Astrocyte (in vitro differentiated cells and primary cell): ENCODE measurements around the gene HINT1. TPM values are rescaled to one million over a fixed set of nuclear protein-coding genes. Genes with fewer than 3 reads are reported as not detected.

Source experiments
- DNase-seq: peaks from one replicate; pipeline ENCODE4 v3.0.0-alpha.2; 2010; ENCODE audit warnings: low read depth
- FAIRE-seq: peaks from 2 replicates; lab custom pipeline; 2011; peaks lifted over from hg19 to GRCh38; lab: Jason Lieb, UNC
- H2AFZ ChIP-seq: 2 replicates; pipeline ENCODE4 v1.6.0; 2012; ENCODE audit warnings: low read depth, low read length, inconsistent platforms
- H3K27ac ChIP-seq: 2 replicates; pipeline ENCODE4 v1.5.1; 2011; ENCODE audit warnings: low read depth, low read length, inconsistent platforms
- H3K27me3 ChIP-seq: 2 replicates; pipeline ENCODE4 v1.6.0; 2011; ENCODE audit warnings: low read length, inconsistent platforms; ENCODE audit not compliant: insufficient read depth
- H3K36me3 ChIP-seq: 2 replicates; pipeline ENCODE4 v1.5.1; 2011; ENCODE audit warnings: low read length, inconsistent platforms; ENCODE audit not compliant: insufficient read depth
- H3K4me1 ChIP-seq: 2 replicates; pipeline ENCODE4 v1.5.1; 2011; ENCODE audit warnings: low read length, inconsistent platforms; ENCODE audit not compliant: insufficient read depth
- H3K4me2 ChIP-seq: 2 replicates; pipeline ENCODE4 v1.6.0; 2012; ENCODE audit warnings: low read length, inconsistent platforms
- H3K4me3 ChIP-seq: 2 replicates; pipeline ENCODE4 v1.5.1; 2011; ENCODE audit warnings: low read depth, mild to moderate bottlenecking, low read length, inconsistent platforms; ENCODE audit not compliant: insufficient read depth
- H3K79me2 ChIP-seq: 2 replicates; pipeline ENCODE4 v1.6.0; 2012; ENCODE audit warnings: mild to moderate bottlenecking, low read length, inconsistent platforms; ENCODE audit not compliant: insufficient read depth
- H3K9ac ChIP-seq: 2 replicates; pipeline ENCODE4 v1.6.0; 2012; ENCODE audit warnings: mild to moderate bottlenecking, low read length, inconsistent platforms
- H3K9me3 ChIP-seq: 2 replicates; pipeline ENCODE4 v1.5.1; 2012; ENCODE audit warnings: low read depth, mild to moderate bottlenecking, low read length, inconsistent platforms; ENCODE audit not compliant: insufficient read depth
- H4K20me1 ChIP-seq: 2 replicates; pipeline ENCODE4 v1.6.0; 2012; ENCODE audit warnings: low read length, inconsistent platforms; ENCODE audit not compliant: insufficient read depth
- H3K27ac Mint-ChIP-seq: one replicate; pipeline ENCODE4 v1.8.0; 2021; ENCODE audit warnings: mild to moderate bottlenecking, mixed read lengths; ENCODE audit not compliant: unreplicated experiment
- H3K27me3 Mint-ChIP-seq: one replicate; pipeline ENCODE4 v1.8.0; 2021; ENCODE audit warnings: low read depth, mixed read lengths; ENCODE audit not compliant: unreplicated experiment
- H3K36me3 Mint-ChIP-seq: one replicate; pipeline ENCODE4 v1.8.0; 2021; ENCODE audit warnings: low read depth, mixed read lengths; ENCODE audit not compliant: unreplicated experiment
- H3K4me1 Mint-ChIP-seq: one replicate; pipeline ENCODE4 v1.8.0; 2021; ENCODE audit warnings: low read depth, mixed read lengths; ENCODE audit not compliant: unreplicated experiment
- H3K4me3 Mint-ChIP-seq: one replicate; pipeline ENCODE4 v1.8.0; 2021; ENCODE audit warnings: mild to moderate bottlenecking, moderate library complexity, mixed read lengths; ENCODE audit not compliant: unreplicated experiment
- H3K9me3 Mint-ChIP-seq: one replicate; pipeline ENCODE4 v1.8.0; 2021; ENCODE audit warnings: mild to moderate bottlenecking, mixed read lengths; ENCODE audit not compliant: unreplicated experiment
- EZH2 ChIP-seq: IDR thresholded peaks from 2 replicates; pipeline ENCODE4 v1.6.1; 2012; ENCODE audit warnings: mild to moderate bottlenecking, low read length, inconsistent platforms; ENCODE audit not compliant: insufficient read depth
- total RNA-seq: library from RNA; stranded (reverse); gene quantifications from 2 replicates; pipeline ENCODE4 v1.2.1, GENCODE V29; 2021
- TF ChIP-seq, protein P1 (sequence below): IDR thresholded peaks from 2 replicates; pipeline ENCODE4 v1.5.1; 2011; ENCODE audit warnings: low read depth, mild to moderate bottlenecking, inconsistent platforms, low read length, moderate library complexity; ENCODE audit not compliant: insufficient read depth

The HINT1 gene
- total RNA-seq, 1 donor from 2014 or later: 243 TPM

DNA sequence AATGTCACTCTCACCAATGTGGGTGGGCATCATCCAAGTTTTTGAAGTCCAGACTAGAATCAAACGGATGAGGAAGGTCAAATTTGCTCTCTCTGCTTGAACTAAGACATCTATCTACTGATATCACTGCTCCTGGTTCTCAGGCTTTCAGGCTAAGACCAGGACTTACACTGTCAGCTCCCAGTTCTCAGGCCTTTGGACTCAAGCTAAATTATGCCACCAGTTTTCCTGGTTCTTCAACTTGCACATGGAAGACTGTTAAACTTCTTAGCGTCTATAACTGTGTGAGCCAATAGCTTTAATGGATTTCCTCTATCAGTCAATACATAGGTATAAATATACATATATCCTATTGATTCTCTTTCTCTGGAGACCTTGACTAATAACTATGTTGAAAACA is 41.0 kb upstream of the HINT1 start:
- TF ChIP-seq, protein P1, sequence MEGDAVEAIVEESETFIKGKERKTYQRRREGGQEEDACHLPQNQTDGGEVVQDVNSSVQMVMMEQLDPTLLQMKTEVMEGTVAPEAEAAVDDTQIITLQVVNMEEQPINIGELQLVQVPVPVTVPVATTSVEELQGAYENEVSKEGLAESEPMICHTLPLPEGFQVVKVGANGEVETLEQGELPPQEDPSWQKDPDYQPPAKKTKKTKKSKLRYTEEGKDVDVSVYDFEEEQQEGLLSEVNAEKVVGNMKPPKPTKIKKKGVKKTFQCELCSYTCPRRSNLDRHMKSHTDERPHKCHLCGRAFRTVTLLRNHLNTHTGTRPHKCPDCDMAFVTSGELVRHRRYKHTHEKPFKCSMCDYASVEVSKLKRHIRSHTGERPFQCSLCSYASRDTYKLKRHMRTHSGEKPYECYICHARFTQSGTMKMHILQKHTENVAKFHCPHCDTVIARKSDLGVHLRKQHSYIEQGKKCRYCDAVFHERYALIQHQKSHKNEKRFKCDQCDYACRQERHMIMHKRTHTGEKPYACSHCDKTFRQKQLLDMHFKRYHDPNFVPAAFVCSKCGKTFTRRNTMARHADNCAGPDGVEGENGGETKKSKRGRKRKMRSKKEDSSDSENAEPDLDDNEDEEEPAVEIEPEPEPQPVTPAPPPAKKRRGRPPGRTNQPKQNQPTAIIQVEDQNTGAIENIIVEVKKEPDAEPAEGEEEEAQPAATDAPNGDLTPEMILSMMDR: no peak
- no peak for TF ChIP-seq EZH2
- FAIRE-seq: no peak

DNA sequence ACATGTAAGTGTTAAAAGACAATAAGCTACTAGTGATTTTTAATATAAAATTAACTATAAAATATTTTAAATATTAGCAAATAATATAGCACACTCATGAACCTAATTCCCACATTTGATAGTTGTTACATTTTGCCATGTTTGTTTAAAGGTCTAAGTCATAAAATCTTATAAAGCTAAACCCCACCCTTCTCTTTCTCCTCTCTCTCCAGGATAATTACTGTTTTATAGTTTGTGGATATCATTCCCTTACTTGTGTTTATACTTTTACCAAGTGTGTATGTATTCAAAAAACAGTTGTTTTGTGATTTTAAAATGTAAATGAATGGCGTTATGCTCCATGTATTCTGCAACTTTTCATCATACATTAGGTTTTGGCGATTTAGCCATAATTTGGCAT is 39.9 kb upstream of the HINT1 start:
- Histone ChIP-seq H4K20me1 (no peaks in the 10 kb centered on the region), H2AFZ (no peak overlapping the region), H3K79me2 (no peaks in the 10 kb centered on the region), H3K27me3 (no peaks in the 10 kb centered on the region), H3K9ac (no peak overlapping the region), H3K4me3 (no peak overlapping the region), H3K27ac (no peak overlapping the region), H3K4me2 (no peak overlapping the region), H3K9me3 (no peaks in the 10 kb centered on the region), H3K4me1 (no peaks in the 10 kb centered on the region), H3K36me3 (no peaks in the 10 kb centered on the region)
- H3K36me3 Mint-ChIP-seq: no peaks in the 10 kb centered on the region
- no peak overlapping the region for H3K27ac Mint-ChIP-seq
- peaks cover 3% of the 10 kb centered on the region for H3K27me3 Mint-ChIP-seq
- FAIRE-seq (no peak), DNase-seq (no peak)
- TF ChIP-seq, protein P1: no peak
- TF ChIP-seq EZH2: no peak
- H3K9me3 Mint-ChIP-seq: no peaks in the 10 kb centered on the region
- no peaks in the 10 kb centered on the region for H3K4me1 Mint-ChIP-seq
- H3K4me3 Mint-ChIP-seq: no peak overlapping the region

More for the DNA sequence above, 41.0 kb upstream of the HINT1 start:
- H3K27ac Mint-ChIP-seq: no peak overlapping the region
- Histone ChIP-seq H3K4me1 (no peaks in the 10 kb centered on the region), H3K4me3 (no peak overlapping the region), H3K9me3 (no peaks in the 10 kb centered on the region), H3K36me3 (no peaks in the 10 kb centered on the region), H3K9ac (no peak overlapping the region), H3K27ac (no peak overlapping the region), H4K20me1 (no peaks in the 10 kb centered on the region), H2AFZ (no peak overlapping the region), H3K79me2 (no peaks in the 10 kb centered on the region), H3K27me3 (no peaks in the 10 kb centered on the region), H3K4me2 (no peak overlapping the region)
- H3K4me3 Mint-ChIP-seq: no peak overlapping the region
- no peaks in the 10 kb centered on the region for H3K9me3 Mint-ChIP-seq
- no peaks in the 10 kb centered on the region for H3K4me1 Mint-ChIP-seq
- DNase-seq: no peak
- peaks cover 3% of the 10 kb centered on the region for H3K27me3 Mint-ChIP-seq
- H3K36me3 Mint-ChIP-seq: no peaks in the 10 kb centered on the region

DNA sequence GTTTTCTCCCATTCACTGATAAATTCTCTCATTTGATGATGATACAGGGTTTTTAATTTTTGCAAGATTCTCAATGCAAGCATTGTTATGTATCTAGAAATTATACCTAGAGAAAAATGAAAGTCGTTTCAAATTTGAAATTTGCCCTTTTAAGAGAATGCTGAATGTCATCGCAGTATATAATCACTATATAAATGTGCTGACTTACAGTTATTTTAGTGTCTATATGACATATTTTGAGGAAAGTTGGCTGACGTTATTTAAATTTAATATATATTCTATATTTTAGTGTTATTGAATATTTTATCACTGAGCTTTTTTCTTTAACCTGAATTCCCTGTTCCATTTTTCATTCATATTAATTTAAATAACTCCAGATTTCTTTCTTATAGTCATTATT is 35.5 kb upstream of the HINT1 start:
- DNase-seq (no peak), FAIRE-seq (no peak)
- no peaks in the 10 kb centered on the region for H3K27me3 Mint-ChIP-seq
- no peaks in the 10 kb centered on the region for H3K4me1 Mint-ChIP-seq
- H3K79me2 ChIP-seq: no peaks in the 10 kb centered on the region
- H3K4me3 Mint-ChIP-seq: no peak overlapping the region
- H3K9ac ChIP-seq: no peak overlapping the region
- no peak overlapping the region for H3K27ac ChIP-seq
- no peaks in the 10 kb centered on the region for H3K9me3 ChIP-seq
- H3K27me3 ChIP-seq: no peaks in the 10 kb centered on the region
- H2AFZ ChIP-seq: no peak overlapping the region
- H3K4me3 ChIP-seq: no peak overlapping the region
- H3K4me2 ChIP-seq: no peak overlapping the region
- no peak for TF ChIP-seq EZH2
- TF ChIP-seq, protein P1: no peak
- H3K36me3 ChIP-seq: no peaks in the 10 kb centered on the region
- H3K4me1 ChIP-seq: no peaks in the 10 kb centered on the region
- no peaks in the 10 kb centered on the region for H4K20me1 ChIP-seq
- no peaks in the 10 kb centered on the region for H3K9me3 Mint-ChIP-seq
- H3K27ac Mint-ChIP-seq: no peak overlapping the region
- H3K36me3 Mint-ChIP-seq: no peaks in the 10 kb centered on the region
